NCI-H2196 (cell line): Measurements from ENCODE around the gene TM9SF4.
A peak's percentile ranks its signal among the peaks of the same experiment; 100 is the strongest.
"Not testable (repeated sequence)": the region's sequence is repeated elsewhere in the genome, so short reads cannot be mapped to it uniquely, and the experiment has no call there.

Experiments used
- DNase-seq: peaks from one replicate; lab custom pipeline; 2025; ENCODE audit not compliant: unreplicated experiment; lab: John Stamatoyannopoulos, UW

TM9SF4 gene

GRCh38 chr20:32089637-32090362, 19.7 kb upstream of the TM9SF4 start:
- no peak for DNase-seq

DNA sequence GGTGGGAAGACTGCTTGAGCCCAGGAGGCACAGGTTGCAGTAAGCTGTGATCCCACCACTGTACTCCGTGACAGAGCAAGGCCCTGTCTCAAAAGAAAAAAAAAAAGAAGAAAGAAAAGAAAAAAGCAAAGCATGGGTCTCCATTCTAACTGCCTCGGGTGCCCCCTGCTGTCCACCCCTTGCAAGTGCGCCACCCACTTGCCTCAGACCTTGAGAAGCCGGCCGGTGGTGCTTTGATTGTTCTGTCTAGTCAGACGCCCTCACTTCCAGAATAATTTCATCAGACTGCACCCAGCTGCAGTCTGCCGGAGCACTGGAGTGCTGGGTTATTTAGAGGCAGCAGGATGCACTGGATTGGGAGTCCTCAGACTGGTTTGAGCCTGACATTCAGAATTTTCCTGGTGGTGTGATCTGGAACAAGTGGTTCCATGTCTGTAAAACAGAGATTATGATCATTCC, 17.6 kb upstream of the TM9SF4 start:
- DNase-seq, result peak; percentile 76

- no peak for DNase-seq
Measured at GRCh38 chr20:32098786-32099185, 10.7 kb upstream of the TM9SF4 start.

DNA sequence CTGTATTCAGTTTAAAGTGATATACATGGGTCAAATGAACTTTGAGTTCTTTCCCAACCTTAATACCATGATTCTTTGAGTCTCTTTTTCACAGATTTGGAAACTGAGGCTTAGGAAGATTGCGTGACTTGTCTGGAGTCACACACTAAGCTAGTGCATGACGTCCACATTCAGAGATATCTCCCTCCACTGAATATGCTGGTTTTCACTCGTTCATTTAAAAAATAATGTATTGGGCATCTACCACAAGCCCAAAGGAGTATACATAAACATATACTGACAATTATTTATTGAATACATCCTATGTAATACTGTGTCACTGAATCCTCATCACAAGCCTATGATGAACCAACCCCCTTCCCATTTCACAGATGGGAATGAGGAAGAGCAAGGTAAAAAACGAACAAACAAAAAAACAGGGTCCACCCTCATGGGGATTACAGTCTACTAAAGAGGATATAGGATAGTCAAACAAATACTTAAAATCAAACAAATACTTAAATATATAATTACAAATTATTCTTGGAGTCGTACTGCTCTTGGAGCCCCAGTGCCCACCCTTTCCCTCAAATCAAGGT, 611 bp upstream of the TM9SF4 start:
- DNase-seq, result no peak

GRCh38 chr20:32110173-32110704, 725 bp downstream of the TM9SF4 start:
- no peak for DNase-seq

- no peak for DNase-seq
Measured at GRCh38 chr20:32110727-32111126, 1.2 kb downstream of the TM9SF4 start.

DNA sequence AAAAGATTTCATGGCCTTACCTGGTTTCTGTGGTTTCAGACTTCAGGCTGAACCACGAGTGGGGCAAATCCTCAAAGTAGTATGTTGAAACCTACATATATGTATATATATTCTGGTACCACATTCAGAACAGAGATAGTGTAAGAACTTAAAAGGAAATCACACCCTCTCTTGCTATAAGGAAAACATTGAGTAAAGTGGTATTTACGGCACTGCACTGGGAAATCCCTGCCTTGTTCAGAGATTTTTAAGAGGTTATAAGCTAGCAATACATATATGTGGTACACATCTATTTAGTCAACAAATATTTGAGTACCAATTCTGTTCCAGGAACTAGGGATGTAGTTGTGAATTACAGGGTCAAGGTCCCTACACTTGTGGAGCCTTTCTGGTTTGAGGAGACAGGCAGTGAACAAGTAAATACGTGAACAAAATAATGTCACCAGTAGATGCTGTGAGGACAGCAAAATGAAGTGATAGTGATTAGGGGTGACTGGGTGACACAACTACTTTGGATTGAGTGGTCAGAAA, 1.7 kb downstream of the TM9SF4 start:
- DNase-seq, result no peak

DNA sequence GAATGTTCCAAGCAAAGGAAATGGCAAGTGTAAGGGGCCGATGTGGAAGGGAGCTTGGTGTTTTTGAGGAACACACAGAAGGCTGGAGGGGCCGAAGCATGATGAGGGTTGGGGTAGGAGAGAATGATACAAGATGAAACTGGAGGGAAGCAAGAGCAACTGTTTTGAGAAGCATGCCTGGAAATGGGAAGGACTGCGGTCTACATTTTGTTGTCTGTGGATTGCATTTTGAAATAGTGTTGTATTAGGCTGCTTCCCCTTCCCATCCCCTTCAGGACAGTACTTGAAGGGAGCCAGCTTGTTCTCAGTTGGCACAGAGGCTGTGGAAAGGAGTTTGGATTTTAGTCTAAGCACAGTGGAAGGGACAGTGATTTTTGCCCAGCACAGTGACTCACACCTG, 2.2 kb downstream of the TM9SF4 start:
- no peak for DNase-seq

DNA sequence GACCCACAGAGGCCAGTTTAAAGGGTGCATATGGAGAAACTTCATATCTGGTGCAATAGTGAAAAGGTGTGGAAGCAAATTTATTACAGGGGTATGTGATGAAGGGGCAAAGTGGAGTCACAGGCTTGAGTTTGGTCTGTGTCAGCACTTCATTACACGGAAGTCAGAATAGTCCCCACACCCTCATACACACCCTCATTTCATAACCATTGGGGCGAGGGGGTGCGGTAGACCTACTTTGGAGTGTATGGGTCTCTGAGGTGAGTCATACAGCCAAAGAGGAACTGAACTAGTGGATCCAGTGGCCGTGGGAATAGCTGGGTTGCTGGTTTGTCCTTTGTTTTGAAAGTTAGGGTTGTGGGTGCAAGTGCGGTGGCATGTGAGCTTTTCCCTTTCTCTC, 3.3 kb downstream of the TM9SF4 start:
- DNase-seq, result no peak

DNA sequence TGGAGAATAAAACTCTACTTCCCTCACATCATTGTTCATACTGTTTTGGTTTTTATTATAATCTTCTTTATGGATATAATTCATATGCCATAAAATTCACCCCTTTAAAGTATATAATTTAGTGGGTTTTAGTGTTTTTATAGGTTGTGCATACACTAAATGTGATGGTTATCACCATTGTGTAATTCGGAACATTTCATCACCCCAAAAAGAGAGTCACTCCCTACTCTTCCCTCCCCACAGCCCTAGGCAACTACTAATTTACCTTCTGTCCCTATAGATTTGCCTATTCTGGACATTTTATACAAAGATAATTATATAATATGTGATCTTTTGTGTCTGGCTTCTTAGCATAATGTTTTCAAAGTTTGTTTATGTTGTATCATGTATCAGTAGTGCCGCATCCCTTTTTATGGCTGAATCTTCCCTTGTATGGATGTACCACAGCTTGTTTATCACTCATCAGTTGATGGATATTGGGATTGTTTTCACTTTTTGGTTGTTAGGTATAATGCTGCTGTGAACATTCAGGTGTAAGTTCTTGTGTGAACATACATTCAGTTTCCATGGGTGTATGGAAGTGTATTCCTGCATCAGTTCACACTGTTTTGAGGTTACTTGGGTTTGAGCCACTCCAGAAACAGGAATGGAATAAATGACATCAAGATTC, 4.2 kb downstream of the TM9SF4 start:
- DNase-seq, result no peak

DNA sequence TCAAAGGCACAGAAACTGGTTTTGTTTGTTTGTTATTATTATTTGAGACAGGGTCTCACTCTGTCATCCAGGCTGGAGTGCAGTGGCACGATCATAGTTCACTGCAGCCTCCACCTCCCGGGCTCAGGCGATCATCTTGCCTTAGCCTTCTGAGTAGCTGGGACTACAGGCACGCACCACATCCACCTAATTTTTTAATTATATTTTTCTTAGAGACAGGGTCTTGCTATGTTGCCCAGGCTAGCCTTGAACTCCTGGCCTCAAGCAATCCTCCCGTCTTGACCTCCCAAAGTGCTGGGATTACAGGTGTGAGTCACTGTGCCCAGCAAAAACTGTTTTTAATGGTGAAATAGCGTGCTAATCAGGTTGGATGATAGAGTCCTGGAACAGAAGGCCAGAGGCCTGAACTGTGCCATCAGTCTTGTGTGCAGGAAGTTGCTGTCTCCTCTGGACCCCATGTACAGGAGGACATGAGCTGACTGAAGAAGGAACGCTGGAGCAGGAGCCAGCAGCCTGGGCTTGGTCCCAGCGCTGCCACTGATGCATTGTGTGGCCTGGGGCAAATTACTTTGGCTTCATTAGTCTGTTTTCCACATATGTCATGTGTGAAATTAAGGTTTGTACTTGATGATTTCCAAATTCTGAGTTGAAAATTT, 4.9 kb downstream of the TM9SF4 start:
- no peak for DNase-seq

- no peak for DNase-seq
Measured at GRCh38 chr20:32115211-32115767, 5.8 kb downstream of the TM9SF4 start.

DNA sequence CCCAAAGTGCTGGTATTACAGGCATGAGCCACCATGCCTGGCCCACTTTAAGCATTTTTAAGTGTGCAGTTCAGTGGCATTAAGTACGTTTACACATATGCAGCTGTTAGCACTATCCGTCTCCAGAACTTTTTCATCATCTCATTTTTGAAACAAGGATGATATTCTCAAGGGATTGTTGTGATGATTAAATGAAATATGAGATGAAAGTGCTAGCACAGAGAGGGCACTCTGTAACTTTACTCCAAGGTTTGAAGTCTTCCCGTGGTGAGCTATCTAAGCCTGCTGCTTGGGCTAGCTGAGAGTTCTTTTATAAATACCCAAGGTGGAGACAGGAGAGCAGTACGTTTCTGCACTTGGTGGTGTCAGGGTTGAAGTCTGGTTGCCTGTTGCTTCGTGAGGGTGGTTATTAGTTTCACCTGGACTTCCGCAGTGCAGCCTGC, 6.6 kb downstream of the TM9SF4 start:
- DNase-seq, result no peak

DNA sequence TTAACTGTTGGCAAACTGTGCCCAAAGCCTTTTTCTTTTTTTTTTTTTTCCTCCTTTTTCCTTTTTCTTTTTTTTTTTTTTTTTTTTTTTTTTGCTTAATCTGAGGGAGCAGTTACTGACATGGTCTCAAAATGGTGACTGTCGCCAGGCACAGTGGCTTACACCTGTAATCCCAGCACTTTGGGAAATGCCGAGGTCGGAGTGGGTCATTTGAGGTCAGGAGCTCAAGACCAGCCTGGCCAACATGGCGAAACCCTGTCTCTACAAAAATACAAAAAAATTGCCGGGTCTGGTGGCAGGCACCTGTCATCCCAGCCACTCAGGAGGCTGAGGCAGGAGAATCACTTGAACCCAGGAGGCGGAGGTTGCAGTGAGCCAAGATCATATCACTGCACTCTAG, 7.3 kb downstream of the TM9SF4 start:
- DNase-seq, result not testable (repeated sequence)

DNA sequence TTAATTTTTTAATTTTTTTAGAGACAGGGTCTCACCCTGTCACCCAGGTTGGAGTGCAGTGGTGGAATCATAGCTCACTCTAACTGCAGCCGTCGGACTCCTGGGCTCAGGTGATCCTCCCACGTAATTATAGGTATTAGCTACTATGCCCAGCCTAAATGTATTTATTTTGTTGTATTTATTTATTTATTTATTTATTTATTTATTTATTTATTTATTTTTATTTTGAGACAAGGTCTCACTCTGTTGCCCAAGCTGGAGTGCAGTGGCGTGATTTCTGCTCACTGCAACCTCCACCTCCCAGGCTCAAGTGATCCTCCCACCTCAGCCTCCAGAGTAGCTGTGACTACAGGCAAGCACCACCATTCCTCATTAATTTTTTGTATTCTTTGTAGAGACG, 8.9 kb downstream of the TM9SF4 start:
- DNase-seq, result not testable (repeated sequence)

DNA sequence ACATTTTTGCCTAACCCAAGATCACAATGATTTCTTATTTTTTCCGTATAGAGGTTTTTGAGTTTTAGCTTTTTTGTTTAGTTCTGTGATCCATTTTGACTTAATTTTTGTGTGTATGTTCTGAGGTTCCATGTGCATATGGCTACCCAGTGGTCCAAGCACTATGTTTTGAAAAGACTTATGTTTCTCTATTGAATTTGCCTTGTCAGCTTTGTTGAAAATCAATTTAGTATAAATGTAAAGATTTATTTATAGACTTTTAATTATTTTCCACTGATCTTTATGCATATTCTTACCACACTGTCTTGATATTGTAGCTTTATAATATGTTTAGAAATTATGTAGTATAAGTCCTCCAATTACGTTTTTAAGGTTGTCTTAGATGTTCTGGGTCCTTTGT, 10.2 kb downstream of the TM9SF4 start:
- DNase-seq, result no peak

GRCh38 chr20:32121908-32122307, 12.4 kb downstream of the TM9SF4 start:
- not testable (repeated sequence) for DNase-seq

DNA sequence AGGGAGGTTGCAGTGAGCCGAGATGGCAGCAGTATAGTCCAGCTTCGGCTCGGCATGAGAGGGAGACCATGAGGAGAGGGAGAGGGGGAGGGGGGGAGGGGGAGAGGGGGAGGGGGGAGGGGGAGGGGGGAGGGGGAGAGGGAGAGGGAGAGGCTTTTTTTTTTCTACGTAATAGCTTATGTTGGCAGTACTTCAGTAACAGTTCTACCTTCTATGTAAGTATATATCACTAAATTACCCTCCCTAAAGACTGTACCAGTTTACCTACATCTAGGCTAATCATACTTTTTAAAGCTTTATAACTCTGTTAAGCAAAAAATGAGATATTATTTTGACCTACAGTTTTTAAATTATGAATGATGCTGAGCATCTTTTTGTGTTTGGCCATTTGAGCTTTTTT, 13.6 kb downstream of the TM9SF4 start:
- DNase-seq, result no peak

GRCh38 chr20:32124916-32125454, 15.5 kb downstream of the TM9SF4 start:
- DNase-seq, result no peak

- DNase-seq, result no peak
Measured at GRCh38 chr20:32125506-32125905, 16.0 kb downstream of the TM9SF4 start.

DNA sequence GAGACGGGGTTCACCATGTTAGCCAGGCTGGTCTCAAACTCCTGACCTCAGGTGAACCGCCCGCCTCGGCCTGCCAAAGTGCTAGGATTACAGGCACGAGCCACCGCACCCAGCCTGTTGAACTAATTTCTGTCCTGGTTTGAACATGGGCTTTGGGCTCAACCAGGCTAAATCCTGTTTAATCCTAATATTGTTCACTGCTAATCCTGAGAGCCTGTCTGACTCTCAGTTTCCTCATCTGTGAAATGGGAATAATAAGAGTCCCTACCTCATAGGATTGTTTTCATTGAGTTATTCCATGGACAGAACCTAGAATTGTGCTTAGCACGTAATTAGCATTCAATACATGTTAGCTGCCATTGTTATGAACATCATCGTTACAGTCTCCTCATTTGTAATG, 17.4 kb downstream of the TM9SF4 start:
- no peak for DNase-seq
